DND-41 (cell line): ENCODE results near the gene INPP5E.

ENCODE experiments used
- CTCF ChIP-seq: IDR thresholded peaks from 2 replicates; pipeline ENCODE4 v1.5.1; 2012; ENCODE audit warnings: borderline replicate concordance, low read length, moderate library complexity, mild to moderate bottlenecking; ENCODE audit not compliant: poor library complexity, severe bottlenecking; ENCODE audit errors: extremely low read depth
- EZH2 ChIP-seq: IDR thresholded peaks from 3 replicates; pipeline ENCODE4 v1.6.1; 2012; ENCODE audit warnings: borderline replicate concordance, low read depth, mild to moderate bottlenecking, moderate library complexity, low read length, inconsistent platforms; ENCODE audit not compliant: severe bottlenecking

GRCh38 chr9:136485049-136486045 is 45.7 kb upstream of the INPP5E start:
- TF ChIP-seq EZH2, result no peak
- TF ChIP-seq CTCF, result peak; percentile 91
